Fibroblast of pulmonary artery (primary cell): Measurements from ENCODE around the gene TEX13B.

ENCODE experiments used
- DNase-seq: peaks from one replicate; pipeline ENCODE4 v3.0.0-alpha.2; 2010; ENCODE audit warnings: low read depth
- H3K4me3 ChIP-seq: replicated peaks from 2 replicates; pipeline ENCODE4 v1.5.1; 2011; ENCODE audit warnings: low read depth, mild to moderate bottlenecking, control low read depth, low read length, moderate library complexity
- TF ChIP-seq, protein P1 (sequence below): IDR thresholded peaks from 2 replicates; pipeline ENCODE4 v1.5.1; 2011; ENCODE audit warnings: mild to moderate bottlenecking, control low read depth, low read length, inconsistent platforms; ENCODE audit errors: missing control alignments

Gene TEX13B, protein sequence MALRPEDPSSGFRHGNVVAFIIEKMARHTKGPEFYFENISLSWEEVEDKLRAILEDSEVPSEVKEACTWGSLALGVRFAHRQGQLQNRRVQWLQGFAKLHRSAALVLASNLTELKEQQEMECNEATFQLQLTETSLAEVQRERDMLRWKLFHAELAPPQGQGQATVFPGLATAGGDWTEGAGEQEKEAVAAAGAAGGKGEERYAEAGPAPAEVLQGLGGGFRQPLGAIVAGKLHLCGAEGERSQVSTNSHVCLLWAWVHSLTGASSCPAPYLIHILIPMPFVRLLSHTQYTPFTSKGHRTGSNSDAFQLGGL

DNA sequence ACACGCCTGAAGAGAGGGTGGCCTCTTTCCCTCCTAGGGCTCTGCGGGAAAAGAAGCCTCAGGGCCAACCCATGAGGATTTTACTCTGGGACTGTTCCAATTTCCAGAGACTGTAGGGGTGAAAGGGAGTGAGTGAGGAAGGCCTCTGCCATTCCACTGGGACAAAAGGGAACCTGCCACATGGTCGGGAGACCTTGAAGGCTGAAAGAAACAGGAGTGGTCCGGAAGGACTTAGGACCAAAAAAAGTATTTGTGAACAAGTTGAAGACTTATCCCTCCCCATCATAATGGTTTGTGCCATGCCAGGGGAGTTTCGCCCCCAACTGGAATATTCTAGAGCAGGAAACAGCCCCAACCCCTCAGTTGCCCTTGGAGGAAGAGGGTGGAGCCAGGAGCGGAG, at the start of gene TEX13B:
TSS of gene TEX13B (minus strand) at position 15 of the 400 bp plus-strand sequence. CDS start 243 bp downstream, outside the sequence.
- no peak within 1 kb of the TSS for H3K4me3 ChIP-seq
- TF ChIP-seq, protein P1, sequence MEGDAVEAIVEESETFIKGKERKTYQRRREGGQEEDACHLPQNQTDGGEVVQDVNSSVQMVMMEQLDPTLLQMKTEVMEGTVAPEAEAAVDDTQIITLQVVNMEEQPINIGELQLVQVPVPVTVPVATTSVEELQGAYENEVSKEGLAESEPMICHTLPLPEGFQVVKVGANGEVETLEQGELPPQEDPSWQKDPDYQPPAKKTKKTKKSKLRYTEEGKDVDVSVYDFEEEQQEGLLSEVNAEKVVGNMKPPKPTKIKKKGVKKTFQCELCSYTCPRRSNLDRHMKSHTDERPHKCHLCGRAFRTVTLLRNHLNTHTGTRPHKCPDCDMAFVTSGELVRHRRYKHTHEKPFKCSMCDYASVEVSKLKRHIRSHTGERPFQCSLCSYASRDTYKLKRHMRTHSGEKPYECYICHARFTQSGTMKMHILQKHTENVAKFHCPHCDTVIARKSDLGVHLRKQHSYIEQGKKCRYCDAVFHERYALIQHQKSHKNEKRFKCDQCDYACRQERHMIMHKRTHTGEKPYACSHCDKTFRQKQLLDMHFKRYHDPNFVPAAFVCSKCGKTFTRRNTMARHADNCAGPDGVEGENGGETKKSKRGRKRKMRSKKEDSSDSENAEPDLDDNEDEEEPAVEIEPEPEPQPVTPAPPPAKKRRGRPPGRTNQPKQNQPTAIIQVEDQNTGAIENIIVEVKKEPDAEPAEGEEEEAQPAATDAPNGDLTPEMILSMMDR = no peak
- no peak for DNase-seq

DNA sequence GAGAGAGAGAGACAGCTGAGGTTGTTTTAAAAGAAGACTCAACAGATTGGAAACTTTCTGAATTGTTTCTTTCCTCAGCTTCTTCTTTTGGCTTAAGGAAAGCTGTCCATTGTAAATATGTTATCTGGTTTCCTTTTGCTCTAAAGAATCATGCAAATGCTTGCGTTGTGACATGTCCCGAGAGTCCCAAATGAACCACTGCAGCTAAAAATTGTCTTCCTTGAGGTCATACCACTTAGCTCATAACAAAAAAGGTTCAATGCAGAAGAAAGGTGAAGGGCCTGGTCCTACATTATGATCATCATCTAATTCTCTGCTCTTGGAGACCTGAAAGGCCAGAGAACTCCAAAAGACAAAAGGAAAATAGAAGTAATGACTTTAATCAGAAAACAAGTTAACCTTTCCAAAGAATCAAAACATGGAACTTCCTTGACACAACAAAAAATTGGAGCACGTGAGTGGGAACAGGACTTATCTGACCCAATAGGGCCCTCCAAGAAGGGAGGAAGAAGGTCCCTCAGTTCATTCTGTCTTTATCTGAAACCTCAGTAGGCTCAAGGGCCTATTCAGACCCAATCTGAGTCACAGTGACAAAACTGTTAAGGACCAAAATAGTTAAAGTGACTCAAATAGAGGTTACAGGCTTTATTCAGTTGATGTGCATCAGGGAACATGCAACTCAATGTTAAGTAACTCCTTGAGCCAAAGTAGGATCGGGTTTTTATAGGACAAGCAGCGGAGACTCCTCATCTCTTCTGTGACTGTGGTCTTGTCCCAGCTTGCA, 48.0 kb upstream of the TEX13B start:
- TF ChIP-seq, protein P1 = no peak
- no peak overlapping the region for H3K4me3 ChIP-seq
- DNase-seq = no peak

DNA sequence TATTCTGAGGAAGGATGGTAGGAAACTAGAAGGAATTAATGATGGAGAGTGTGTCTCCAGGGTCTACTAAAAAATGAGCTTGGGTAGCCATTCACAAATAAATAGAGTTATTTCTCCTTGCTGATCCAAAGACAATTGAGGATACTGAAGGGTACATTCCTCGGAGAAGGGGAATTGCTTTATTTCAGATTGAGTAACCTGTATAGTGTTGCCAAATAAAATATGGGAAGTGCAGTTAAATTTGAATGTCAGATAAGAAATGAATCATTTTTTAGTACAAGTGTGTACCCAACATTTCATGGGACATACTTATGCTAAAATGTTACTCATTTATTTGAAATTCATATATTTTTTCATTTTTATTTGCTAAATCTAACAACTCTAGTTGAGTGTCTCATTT, 46.7 kb upstream of the TEX13B start:
- DNase-seq = peak; percentile 54
- no peak overlapping the region for H3K4me3 ChIP-seq
- TF ChIP-seq, protein P1 = no peak

DNA sequence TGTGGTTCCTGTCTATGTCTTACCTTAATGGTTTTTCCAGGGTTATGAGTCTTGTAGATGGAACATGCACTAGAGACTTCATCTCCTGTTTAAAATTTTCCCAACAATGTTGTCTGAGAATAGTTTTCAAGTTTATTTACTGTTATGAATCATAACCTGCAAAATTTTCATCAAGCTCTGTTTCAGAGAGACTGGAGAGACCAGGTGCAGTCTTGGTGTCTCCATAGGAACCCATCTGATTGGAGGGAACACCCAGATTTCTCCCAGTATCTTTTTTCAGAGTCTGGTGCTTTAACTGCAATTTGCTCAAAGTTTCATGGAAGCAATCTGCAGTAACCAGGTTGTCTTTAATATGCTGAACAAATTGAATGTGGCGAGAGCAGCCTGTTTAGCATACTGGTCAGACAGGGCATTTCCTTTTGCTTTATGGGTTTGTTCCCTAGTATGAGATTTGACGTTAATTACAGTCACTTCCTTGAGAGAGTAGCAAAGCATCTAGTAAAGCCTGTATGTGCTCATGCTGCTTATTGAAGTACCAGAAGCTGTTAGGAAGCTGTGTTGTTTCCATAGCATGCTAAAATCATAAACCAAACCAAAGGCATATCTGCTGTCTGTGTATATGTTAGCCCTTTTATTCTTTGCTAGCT, 43.9 kb upstream of the TEX13B start:
- TF ChIP-seq, protein P1 = no peak
- no peak overlapping the region for H3K4me3 ChIP-seq
- no peak for DNase-seq

DNA sequence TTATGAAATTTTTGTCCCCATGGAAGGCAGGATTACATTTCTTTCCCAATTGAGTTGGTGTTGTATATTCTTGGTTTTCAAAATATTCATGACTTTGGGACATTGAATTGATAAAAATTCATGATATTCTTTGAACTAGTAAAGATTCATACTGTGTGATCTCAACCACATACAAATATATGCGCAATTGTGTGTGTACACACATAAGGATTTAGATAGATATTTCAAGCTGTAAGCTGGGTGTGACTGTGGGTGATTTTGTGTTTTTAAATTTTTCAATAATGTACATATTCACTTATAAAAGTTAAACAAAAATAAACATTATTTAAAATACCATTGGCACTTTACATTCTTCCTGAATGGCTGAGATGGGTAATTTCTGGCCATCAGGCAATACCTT, 43.2 kb upstream of the TEX13B start:
- H3K4me3 ChIP-seq = no peak overlapping the region
- TF ChIP-seq, protein P1 = no peak
- DNase-seq = no peak

DNA sequence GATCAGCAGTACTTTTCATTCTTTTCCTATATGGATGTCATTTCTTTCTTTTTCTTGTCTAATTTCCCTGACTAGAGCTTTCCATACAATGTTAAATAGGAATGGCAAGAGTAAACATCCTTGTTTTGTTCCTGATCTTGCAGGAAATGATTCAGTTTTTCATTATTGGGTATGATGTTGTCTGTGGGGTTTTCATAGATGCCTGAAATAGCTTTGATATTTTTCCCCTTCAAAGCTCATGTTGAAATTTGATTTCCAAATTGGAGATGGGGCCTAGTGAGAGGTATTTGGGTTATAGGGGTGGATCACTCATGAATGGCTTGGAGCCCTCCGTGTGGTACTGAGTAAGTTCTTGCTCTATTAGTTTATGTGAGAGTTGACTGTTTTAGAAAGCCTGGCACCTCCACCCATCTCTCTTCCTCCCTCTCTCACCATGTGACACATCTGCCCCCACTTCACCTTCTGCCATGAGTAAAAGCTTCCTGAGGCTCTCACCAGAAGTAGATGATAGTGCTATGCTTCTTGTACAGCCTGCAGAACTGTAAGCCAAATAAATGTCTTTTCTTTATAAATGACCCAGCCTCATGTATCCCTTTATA, 40.4 kb upstream of the TEX13B start:
- DNase-seq = peak; percentile 53
- H3K4me3 ChIP-seq = no peak overlapping the region

More for the DNA sequence above, 40.4 kb upstream of the TEX13B start:
- TF ChIP-seq, protein P1 = no peak
